ENCODE measurements around the gene ZNF92. TPM values are rescaled to one million over a fixed set of nuclear protein-coding genes. Genes with fewer than 3 reads are reported as not detected.
A peak's percentile ranks its signal among the peaks of the same experiment; 100 is the strongest.
"Not testable (repeated sequence)": the region's sequence is repeated elsewhere in the genome, so short reads cannot be mapped to it uniquely, and the experiment has no call there.

Gene ZNF92
- polyA plus RNA-seq, 1 donor, result 26.5 TPM

DNA sequence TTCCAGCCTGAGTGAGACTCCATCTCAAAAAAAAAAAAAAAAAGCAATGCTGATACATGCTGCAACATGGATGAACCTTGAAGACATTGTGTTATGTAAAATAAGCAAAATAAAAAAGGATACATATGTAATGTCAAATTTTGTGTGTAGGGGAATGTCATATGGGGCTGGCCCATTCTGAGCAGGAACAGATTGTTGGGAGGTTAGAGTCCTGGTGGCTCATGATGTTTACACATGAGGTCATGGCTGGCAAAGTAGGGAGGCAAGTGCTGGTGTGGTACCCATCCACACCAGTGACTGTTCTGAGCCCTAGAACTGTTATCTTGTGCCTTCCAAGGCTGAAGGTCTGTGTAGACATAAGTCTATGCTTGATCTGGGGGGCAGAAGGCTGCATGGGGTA, 37.6 kb downstream of the ZNF92 start:
- no peak for DNase-seq

DNA sequence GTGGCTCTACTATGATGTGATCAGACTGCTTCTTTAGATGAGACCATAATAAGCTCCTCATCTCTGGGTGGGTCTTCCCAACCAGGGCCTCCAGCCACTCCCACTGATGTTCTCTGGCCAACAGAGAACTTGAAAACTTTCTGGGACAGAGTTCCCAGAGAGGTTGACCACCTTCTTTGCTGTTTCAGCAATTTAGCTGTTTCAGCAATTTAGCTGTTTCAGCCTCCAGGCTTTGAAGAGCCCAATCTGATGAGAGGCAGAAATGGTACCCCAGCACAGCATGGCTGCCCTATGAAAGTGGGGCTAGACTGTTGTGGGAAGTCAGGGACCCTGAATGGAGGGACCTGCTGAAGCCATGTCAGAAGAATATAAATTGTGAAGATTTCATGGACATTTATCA, 49.0 kb downstream of the ZNF92 start:
- no peak for DNase-seq

DNA sequence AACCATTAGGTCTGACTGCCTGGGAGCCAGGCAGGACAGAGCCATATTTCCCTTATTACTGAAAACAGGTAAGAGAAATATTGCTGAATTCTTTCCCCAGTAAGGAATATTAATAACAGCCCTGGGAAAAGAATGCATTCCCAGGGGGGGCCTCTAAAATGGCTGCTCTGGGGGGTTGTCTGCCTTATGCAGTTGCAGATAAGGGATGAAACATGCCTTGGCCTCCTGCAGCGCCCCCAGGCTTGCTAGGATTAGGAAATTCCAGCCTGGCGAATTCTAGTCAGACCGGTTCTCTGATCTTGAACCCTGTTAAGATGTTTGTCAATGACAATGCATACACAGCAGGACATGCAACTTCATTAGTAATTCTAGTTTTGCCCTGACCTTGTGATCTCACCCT, 49.6 kb downstream of the ZNF92 start:
- DNase-seq, result not testable (repeated sequence)

DNA sequence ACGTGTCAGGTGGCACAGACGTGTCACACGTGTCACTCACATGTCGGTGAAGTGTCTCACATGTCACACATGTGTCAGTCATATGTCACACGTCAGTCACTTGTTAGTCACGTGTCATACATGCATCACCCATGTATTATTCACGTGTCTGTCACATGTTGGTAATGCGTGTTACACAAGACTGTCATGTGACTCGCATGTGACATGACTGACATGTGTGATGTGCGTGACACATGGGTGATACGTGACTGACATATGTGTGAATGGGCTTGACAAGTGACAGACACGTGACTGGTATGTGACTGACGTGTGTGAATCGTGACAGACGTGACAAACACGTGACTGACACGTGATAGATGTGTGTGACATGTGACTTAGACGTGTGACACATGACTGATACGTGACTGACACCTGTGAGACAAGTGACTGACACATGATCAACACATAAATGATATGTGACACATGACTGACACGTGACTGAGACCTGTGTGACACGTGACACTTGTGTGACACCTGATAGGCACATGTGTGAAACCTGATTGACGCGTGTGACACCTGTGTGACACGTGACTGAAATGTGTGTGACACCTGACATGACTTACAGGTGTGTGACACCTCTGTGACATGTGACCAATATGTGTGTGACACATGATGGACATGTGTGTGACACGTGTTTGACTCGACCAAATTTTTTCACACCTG, 56.1 kb downstream of the ZNF92 start:
- DNase-seq, result no peak

DNA sequence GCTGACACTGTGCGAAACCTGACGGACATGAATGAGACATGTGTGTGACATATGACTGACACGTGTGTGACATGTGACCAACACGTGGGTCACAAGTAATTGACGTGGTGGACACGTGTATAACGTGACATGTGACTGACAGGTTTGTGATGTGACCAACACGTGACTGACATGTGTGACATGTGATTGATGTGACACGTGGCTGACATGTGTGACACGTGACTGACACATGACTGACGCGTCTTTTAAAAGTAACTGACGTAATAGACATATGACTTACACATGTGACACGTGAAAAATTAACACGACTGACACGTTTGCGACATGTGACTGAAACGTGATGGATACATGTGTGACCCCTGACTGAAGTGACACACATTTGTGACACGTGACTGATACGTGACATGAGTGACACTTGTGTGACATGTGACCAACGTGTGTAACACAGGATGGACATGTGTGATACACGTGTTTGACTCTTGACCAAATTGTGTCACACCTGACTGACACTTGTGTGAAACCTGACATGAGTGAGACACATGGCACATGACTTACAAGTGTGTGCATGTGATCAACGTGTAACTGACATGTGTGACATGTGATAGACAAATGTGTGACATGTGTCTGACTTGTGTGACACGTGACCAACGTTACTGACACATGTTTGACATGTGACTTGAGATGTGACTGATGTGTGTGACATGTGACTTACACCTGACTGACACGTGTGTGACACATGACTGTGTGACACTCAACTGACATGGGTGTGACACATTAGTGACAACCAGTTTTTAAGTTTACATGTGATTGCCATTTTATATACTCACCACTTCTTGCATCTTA, 56.9 kb downstream of the ZNF92 start:
- no peak for DNase-seq

DNA sequence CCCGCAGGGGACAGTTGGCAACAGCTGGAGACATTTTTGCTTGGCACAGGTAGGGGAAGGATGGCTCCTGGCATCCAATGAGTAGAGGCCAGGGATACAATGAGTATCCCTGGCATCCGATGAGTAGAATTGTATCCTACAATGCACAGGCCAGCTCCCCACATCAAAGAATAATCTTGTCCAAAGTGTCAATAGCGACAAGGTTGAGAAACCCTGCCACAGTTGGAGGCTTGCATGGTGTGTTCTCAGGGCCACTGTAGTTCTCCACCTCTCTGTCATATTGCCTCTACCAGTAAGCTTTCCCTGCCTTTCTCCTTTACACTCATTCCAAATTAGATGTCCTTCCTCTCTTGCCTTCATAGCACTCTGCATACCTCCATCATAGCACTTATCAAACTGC, 60.7 kb downstream of the ZNF92 start:
- no peak for DNase-seq

DNA sequence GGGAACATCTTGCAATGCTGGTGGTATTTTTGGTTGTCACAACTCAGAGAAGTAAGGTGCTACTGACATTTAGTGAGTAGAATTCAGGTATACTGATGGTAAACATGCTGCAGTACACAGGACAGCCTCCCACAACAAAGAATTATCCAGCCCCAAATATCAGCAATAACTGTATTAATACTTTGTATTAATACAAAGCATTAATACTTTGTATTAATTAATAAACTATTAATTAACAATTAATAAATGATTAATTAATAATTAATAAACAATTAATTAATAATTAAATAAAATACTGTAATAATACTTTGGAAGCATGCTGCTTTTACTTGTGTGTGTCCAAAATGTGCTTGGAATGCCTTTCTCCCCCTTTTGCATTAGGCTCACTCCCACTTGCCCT, 62.5 kb downstream of the ZNF92 start:
- DNase-seq, result no peak

DNA sequence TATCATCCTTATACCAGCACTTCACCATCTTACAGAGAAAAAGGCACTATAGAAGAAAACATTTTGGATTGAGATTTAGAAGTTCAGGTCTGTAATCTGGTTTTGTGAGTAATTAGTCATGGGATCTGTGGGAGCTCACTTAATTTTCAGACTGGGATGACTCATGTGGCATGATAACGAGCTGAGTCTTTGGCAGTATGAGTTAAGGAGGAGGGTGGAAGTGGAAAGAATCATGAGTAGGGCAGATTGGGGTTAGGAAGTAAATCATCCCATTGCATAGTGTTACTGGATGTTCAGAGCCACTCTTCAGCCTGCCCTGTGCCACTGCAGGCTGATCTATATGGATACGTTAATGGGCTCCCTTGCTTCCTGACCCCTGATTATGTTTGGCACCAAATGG, 64.9 kb downstream of the ZNF92 start:
- DNase-seq, result no peak

DNA sequence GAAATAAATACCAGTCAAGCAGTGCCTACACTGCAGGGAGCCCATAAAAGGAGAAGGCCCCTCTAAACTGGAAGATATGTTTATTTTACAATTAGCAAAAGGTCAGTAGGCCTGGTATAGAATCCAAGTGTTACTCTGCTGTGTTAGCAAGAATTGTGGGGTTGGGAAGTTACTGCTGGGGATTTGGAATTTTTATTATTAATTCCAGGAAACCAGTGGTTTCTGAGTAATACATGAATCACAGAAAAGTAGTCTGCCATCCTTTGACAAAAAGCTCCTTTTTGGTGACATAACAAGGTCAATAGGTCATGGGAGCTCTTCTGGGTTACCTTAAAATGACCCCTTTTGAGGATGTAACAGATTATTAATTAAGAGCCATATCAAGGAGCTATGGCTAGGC, 67.4 kb downstream of the ZNF92 start:
- DNase-seq, result no peak

DNA sequence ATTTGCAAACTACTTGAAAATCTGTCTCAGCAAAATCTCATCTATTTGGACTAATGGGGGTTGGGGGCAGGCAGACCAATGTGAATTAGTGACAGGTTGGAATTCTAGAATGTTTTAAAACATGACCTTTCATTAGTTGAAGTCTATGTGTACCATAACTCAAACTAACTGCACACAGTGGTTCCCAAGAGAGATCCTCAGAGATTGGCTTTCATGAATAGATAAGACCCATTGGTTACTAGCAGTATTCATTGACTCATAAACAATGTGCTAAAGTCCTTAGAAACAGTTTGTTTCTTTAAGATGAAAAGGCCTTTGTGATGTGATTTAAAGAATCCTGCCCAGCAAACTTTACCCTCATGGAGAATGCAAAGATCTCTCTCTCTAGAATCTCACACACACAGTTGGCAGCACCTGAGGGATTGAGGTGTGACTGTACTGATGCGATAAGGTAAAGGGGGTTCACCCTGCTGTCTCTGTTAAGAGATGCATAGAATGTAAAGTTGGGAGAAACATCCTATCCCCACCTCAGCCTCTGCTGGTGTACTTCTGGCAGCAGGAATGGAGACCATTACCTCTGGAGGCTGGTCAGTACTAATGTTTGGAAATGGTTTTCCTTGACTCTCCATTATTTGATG, 70.7 kb downstream of the ZNF92 start:
- DNase-seq, result no peak

DNA sequence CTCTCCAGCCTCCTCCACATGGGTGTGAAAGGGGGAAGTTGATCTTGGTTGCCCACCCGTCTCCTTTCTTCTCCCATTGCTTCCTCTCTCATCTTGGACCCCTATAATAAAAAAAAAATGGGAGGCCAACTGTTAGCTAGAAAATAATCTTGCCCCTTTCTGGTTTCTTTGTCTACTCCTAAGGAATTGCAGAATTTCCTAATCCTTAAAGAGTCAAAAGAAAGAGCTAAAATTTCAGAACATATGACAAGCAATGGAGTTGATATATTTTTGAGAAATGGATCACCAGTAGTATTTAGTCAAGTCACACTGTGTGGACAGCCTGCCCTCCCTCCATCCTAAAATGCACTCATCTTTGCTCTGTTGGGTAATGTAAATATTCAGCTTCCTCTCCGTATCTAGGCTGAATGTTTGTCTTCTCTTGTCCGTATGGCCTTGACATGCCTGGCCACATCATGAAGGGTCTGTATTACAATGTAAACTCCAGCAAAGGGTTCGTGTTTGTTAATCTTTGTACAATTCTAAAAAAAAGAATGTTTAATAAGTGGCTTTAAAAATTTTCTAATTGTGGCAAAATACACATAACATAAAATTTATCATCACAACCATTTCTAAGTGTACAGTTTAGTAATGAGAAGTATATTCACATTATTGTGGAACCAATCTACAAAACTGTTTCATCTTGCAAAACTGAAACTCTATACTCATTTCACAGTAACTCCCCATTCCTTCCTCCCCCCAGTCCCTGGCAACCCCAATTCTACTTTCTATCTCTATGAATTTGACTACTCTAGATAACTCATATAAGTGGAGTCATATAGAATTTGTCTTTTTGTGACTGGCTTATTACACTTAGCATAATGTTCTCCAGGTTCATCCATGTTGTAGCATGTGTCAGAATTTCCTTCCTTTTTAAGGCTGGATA, 71.5 kb downstream of the ZNF92 start:
- no peak for DNase-seq

DNA sequence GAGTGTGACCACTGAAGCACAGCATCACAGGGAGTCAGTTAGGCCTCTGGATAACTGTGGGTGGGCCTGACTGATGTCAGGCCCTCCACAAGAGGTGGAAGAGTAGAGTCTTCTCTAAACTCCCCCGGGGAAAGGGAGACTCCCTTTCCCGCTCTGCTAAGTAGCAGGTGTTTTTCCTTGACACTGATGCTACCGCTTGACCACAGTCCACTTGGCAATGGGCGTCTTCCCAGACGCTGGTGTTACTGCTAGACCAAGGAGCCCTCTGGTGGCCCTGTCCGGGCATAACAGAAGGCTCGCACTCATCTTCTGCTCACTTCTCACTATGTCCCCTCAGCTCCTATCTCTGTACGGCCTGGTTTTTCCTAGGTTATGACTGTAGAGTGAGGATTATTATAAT, 73.4 kb downstream of the ZNF92 start:
- not testable (repeated sequence) for DNase-seq

DNA sequence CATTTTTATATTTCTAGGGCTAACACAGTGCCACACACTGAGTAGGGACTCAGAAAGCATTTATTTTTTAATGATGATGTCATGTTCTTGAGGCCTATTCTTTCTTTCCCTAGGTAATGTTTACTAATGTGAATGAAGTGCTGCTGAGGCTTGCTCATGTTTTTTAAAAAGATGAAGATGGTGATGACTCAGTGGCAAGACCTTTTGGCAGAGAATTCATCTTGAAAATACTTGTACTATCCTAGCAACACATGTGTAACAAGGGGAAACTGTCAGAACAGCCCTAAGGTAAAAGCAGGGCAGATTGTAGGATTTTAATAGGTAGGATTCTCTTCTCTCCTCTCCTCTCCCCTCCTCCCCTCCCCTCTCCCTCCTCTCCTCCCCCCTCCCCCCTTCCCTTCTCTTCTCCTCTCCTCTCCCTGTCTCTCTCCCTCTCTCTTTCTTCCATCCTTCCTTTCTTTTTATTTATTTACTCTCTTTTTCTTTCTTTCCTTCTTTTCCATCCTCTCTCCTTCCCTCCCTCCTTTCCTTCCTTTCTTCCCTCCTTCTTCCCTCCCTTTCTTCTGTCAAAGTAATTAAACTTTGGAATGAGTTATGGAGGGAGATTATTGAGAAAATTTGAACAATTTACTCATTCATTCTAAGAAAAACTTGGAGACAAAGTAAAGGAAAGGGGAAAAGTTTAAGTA, 75.3 kb downstream of the ZNF92 start:
- no peak for DNase-seq

DNA sequence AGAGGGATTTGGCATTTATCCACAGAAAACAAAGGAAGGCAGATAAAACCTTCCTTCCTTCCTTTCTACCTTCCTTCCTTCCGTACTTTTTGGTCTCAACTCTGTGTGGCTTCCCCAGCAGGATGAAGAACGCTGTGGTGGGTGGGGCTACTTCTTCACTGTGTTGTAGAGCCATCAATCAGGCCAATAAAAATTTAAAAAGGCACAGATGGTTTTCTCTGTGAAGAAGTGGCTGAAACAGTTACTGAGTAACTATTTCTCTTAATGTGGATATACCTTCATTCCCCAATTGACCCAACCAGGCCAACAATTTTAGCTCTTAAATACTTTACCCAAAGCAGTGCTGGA, 75.8 kb downstream of the ZNF92 start:
- DNase-seq, result peak; percentile 57
